PC-3 (cell line): ENCODE results near the gene GLRA2. TPM values are rescaled to one million over a fixed set of nuclear protein-coding genes. Genes with fewer than 3 reads are reported as not detected.
"Not testable (repeated sequence)": the region's sequence is repeated elsewhere in the genome, so short reads cannot be mapped to it uniquely, and the experiment has no call there.

ENCODE experiments used
- ATAC-seq: fragments of 200-7000 bp; cut with Tn5 transposase; 2 replicates; pipeline ENCODE4 v1.9.1; 2020; ENCODE audit warnings: mild to moderate bottlenecking, moderate library complexity
- BruUV-seq: library from RNA; stranded (reverse); fragments of 400-500 nt; replicated peaks from 2 replicates; lab custom pipeline; 2021; lab: Mats Ljungman, UMichigan
- CTCF ChIA-PET: fragments of 300-600 bp; sonication (Branson Sonifier 250); formaldehyde crosslinking; loops from one replicate; lab custom pipeline; 2022; ENCODE audit warnings: antibody characterized with exemption; lab: Charles Lee
- POLR2A ChIA-PET: fragments of 300-600 bp; sonication (Branson Sonifier 250); formaldehyde crosslinking; loops from one replicate; lab custom pipeline; 2022; ENCODE audit warnings: antibody characterized with exemption; ENCODE audit not compliant: unreplicated experiment; lab: Charles Lee
- DNase-seq: peaks from one replicate; pipeline ENCODE4 v3.0.0-alpha.2; 2015
- H2AFZ ChIP-seq: fragments of 300-600 bp; sonication (generic); 2 replicates; pipeline ENCODE4 v1.6.0; 2016; ENCODE audit warnings: antibody characterized with exemption, low read length
- H3F3A ChIP-seq: fragments of 300-600 bp; sonication (generic); one replicate; pipeline ENCODE4 v1.6.0; 2017; ENCODE audit warnings: antibody characterized with exemption, low read length, control low read depth, mild to moderate bottlenecking; ENCODE audit not compliant: unreplicated experiment
- H3K27ac ChIP-seq: fragments of 300-600 bp; sonication (generic); 2 replicates; pipeline ENCODE4 v1.5.1; 2016; ENCODE audit warnings: mild to moderate bottlenecking, low read length
- H3K27me3 ChIP-seq: fragments of 300-600 bp; sonication (generic); 2 replicates; pipeline ENCODE4 v1.6.1; 2016; ENCODE audit warnings: low read length, mixed read lengths
- H3K36me3 ChIP-seq: fragments of 300-600 bp; sonication (generic); 2 replicates; pipeline ENCODE4 v1.6.1; 2016; ENCODE audit warnings: low read depth, mixed run types, low read length, mixed read lengths
- H3K4me1 ChIP-seq: fragments of 300-600 bp; sonication (generic); 2 replicates; pipeline ENCODE4 v1.5.1; 2016; ENCODE audit warnings: low read length; ENCODE audit not compliant: insufficient read depth
- H3K4me2 ChIP-seq: fragments of 300-600 bp; sonication (generic); 2 replicates; pipeline ENCODE4 v1.6.0; 2016; ENCODE audit warnings: low read length
- H3K4me3 ChIP-seq: fragments of 300-600 bp; sonication (generic); 2 replicates; pipeline ENCODE4 v1.5.1; 2016; ENCODE audit warnings: mild to moderate bottlenecking, low read length, mixed read lengths
- H3K79me2 ChIP-seq: fragments of 300-600 bp; sonication (generic); 2 replicates; pipeline ENCODE4 v1.6.1; 2017; ENCODE audit warnings: low read length, mixed read lengths
- H3K9ac ChIP-seq: fragments of 300-600 bp; sonication (generic); 2 replicates; pipeline ENCODE4 v1.6.0; 2016; ENCODE audit warnings: mild to moderate bottlenecking, low read length
- H3K9me2 ChIP-seq: fragments of 300-600 bp; sonication (generic); replicated peaks from 2 replicates; pipeline ENCODE4 v1.6.1; 2016; ENCODE audit warnings: mixed run types, low read length, mixed read lengths
- H3K9me3 ChIP-seq: fragments of 300-600 bp; sonication (generic); 2 replicates; pipeline ENCODE4 v1.6.1; 2016; ENCODE audit warnings: low read length, mixed read lengths
- H4K20me1 ChIP-seq: fragments of 300-600 bp; sonication (generic); 2 replicates; pipeline ENCODE4 v1.6.1; 2016; ENCODE audit warnings: low read length, mixed read lengths
- EZH2 ChIP-seq: fragments of 300-600 bp; sonication (generic); IDR thresholded peaks from one replicate; pipeline ENCODE4 v1.6.1; 2017; ENCODE audit warnings: antibody characterized with exemption, mild to moderate bottlenecking, low read length; ENCODE audit not compliant: unreplicated experiment
- EZH2phosphoT487 ChIP-seq: fragments of 300-600 bp; sonication (generic); IDR thresholded peaks from 2 replicates; pipeline ENCODE4 v1.6.1; 2018; ENCODE audit warnings: mild to moderate bottlenecking, antibody characterized with exemption, low read length, borderline replicate concordance
- intact Hi-C: fragments of 100-400 bp; cut with micrococcal nuclease; formaldehyde crosslinking; loops from 2 replicates; pipeline ENCODE4 v1.9.0; 2023
- total RNA-seq: library from RNA; depleted of rRNA; stranded (reverse); fragments of >200 nt; gene quantifications from 2 replicates; pipeline ENCODE4 v1.2.3, GENCODE V29; 2014
- TF ChIP-seq, protein P1 (sequence below): fragments of 300-600 bp; sonication (generic); conservative IDR thresholded peaks from 2 replicates; pipeline ENCODE4 v1.5.1; 2017; ENCODE audit warnings: antibody characterized with exemption, low read depth, mild to moderate bottlenecking, low read length

GLRA2 gene
- total RNA-seq, 1 experiment from 2014 or later = not detected

DNA sequence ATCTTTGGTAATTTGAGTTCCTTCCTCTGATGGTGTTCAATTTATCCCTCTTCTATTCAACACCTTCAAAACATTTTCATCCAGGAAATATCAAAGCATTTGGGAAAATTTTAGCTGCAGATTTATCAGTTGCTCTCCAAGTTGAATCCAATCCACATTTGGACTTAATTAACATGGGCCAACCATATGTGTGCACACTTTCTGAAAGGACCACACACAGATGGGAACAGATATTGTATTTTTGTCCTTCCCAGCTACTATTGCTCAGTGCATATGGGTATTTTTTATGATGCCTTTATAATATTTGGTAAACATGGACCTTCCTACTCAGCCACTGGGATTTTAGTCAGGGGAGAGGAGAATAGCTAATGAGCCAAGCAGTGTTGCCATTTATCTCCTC is 65.2 kb downstream of the GLRA2 start:
- DNase-seq = no peak
- Histone ChIP-seq H3K4me2 (no peak overlapping the region), H3K36me3 (no peaks in the 10 kb centered on the region), H2AFZ (no peak overlapping the region), H3K4me3 (no peak overlapping the region), H3K79me2 (no peaks in the 10 kb centered on the region), H3K27ac (no peak overlapping the region), H4K20me1 (no peaks in the 10 kb centered on the region), H3K9ac (no peak overlapping the region), H3K4me1 (no peaks in the 10 kb centered on the region), H3K9me3 (no peaks in the 10 kb centered on the region), H3K9me2 (no peaks in the 10 kb centered on the region), H3F3A (no peaks in the 10 kb centered on the region), H3K27me3 (no peaks in the 10 kb centered on the region; the same call in 1 of the 2 replicates)
- intact Hi-C loops = no loop called here
- ATAC-seq = no peak
- BruUV-seq = no TSS peak
- ChIA-PET POLR2A (no interaction called here), CTCF (no interaction called here)
- no peak for TF ChIP-seq EZH2
- TF ChIP-seq EZH2phosphoT487 = no peak

DNA sequence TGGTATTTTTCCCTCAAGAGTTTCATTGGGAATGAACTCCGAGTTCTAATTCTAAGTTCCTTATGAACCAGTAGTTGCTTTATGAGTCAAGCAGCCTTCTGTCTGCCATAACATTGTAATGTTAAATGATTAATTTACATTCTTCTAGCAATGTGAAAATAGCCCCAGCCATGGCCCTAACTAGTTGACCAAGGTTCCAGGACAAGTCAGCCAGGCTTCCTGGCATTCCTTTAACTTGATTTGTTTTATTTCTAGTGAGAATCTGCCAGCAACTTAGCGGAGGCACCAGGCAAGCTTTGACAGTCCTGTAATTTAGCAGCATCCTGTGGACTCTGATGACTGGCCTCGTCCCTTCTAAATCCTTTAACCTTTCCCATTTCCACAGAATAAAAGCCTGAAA is 69.0 kb downstream of the GLRA2 start:
- no peak overlapping the region for H3K4me2 ChIP-seq
- ChIA-PET POLR2A (no interaction called here), CTCF (no interaction called here)
- no peaks in the 10 kb centered on the region; the same call in 1 of the 2 replicates for H3K27me3 ChIP-seq
- no peak overlapping the region for H3K4me3 ChIP-seq
- ATAC-seq (no peak), DNase-seq (no peak)
- no peaks in the 10 kb centered on the region for H3K9me3 ChIP-seq
- intact Hi-C loops = no loop called here
- H4K20me1 ChIP-seq = no peaks in the 10 kb centered on the region
- no peak overlapping the region for H2AFZ ChIP-seq
- no peak overlapping the region for H3K27ac ChIP-seq
- no peaks in the 10 kb centered on the region for H3K79me2 ChIP-seq
- no peak overlapping the region for H3K9ac ChIP-seq
- TF ChIP-seq EZH2 (no peak), EZH2phosphoT487 (no peak)
- TF ChIP-seq, protein P1, sequence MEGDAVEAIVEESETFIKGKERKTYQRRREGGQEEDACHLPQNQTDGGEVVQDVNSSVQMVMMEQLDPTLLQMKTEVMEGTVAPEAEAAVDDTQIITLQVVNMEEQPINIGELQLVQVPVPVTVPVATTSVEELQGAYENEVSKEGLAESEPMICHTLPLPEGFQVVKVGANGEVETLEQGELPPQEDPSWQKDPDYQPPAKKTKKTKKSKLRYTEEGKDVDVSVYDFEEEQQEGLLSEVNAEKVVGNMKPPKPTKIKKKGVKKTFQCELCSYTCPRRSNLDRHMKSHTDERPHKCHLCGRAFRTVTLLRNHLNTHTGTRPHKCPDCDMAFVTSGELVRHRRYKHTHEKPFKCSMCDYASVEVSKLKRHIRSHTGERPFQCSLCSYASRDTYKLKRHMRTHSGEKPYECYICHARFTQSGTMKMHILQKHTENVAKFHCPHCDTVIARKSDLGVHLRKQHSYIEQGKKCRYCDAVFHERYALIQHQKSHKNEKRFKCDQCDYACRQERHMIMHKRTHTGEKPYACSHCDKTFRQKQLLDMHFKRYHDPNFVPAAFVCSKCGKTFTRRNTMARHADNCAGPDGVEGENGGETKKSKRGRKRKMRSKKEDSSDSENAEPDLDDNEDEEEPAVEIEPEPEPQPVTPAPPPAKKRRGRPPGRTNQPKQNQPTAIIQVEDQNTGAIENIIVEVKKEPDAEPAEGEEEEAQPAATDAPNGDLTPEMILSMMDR = no peak
- no peaks in the 10 kb centered on the region for H3K36me3 ChIP-seq
- no TSS peak for BruUV-seq
- no peaks in the 10 kb centered on the region for H3K4me1 ChIP-seq
- H3F3A ChIP-seq = no peaks in the 10 kb centered on the region
- no peaks in the 10 kb centered on the region for H3K9me2 ChIP-seq

DNA sequence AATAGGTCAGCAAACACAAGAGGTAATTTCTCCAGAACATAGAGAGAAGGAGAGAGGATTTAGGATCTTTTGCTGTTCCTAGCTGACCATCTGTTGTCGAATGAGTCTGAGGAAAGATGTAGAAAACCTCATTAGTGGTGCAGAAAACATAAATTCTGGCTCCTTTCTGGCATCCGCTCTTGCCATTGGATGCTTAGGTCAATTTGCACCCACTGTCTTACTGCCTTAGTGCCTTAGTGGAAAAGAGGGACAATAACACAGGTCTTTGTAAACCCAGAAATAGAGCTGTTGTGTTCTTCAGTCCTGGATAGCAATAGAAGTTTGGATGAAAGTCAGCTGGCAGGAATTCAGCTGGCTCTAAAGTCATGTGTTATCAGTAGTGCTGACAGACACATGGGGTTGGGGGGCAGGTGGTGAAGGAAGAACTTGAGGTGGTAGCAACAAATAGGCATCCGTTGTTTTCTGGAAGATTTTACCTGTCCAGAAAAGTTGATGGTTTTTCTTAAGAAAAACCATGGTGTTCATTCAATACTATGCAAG is 78.2 kb downstream of the GLRA2 start:
- Histone ChIP-seq H3K4me3 (no peak overlapping the region), H4K20me1 (no peaks in the 10 kb centered on the region), H3K27ac (no peak overlapping the region), H3K9me2 (no peaks in the 10 kb centered on the region), H3K4me2 (no peak overlapping the region), H3K27me3 (no peaks in the 10 kb centered on the region; the same call in 1 of the 2 replicates), H3K9ac (no peak overlapping the region), H2AFZ (no peak overlapping the region), H3K4me1 (no peaks in the 10 kb centered on the region), H3K36me3 (no peaks in the 10 kb centered on the region), H3K9me3 (no peaks in the 10 kb centered on the region), H3F3A (no peaks in the 10 kb centered on the region), H3K79me2 (no peaks in the 10 kb centered on the region)
- no TSS peak for BruUV-seq
- ATAC-seq (no peak), DNase-seq (no peak)
- CTCF ChIA-PET = no interaction called here
- POLR2A ChIA-PET = no interaction called here
- intact Hi-C loops = no loop called here
- no peak for TF ChIP-seq EZH2phosphoT487
- no peak for TF ChIP-seq EZH2
- TF ChIP-seq, protein P1 = no peak

DNA sequence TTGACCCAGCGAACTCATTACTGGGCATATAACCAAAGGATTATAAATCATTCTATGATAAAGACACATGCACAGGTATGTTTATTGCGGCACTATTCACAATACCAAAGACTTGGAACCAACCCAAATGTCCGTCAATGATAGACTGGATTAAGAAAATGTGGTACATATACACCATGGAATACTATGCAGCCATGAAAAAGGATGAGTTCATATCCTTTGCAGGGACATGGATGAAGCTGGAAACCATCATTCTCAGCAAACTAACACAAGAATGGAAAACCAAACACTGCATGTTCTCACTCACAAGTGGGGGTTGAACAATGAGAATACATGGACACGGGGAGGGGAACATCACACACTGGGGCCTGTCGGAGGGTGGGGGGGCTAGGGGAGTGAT is 83.1 kb downstream of the GLRA2 start:
- H3K9ac ChIP-seq, H3K27ac ChIP-seq, H3K9me3 ChIP-seq, H3K4me1 ChIP-seq, DNase-seq, BruUV-seq, POLR2A ChIA-PET, ATAC-seq, H3K4me2 ChIP-seq, H2AFZ ChIP-seq, H3K4me3 ChIP-seq, CTCF ChIA-PET, H3K9me2 ChIP-seq, H3F3A ChIP-seq, H4K20me1 ChIP-seq, intact Hi-C loops, H3K36me3 ChIP-seq, H3K79me2 ChIP-seq, H3K27me3 ChIP-seq: not testable (repeated sequence)
